WTC11 (cell line): ENCODE data around the gene AIP. TPM values are rescaled to one million over a fixed set of nuclear protein-coding genes. Genes with fewer than 3 reads are reported as not detected.

ENCODE experiments used
- ATAC-seq: fragments of 200-7000 bp; cut with Tn5 transposase; 2 replicates; pipeline ENCODE4 v1.10.0; 2021; ENCODE audit warnings: mild to moderate bottlenecking, moderate library complexity
- CTCF ChIA-PET: fragments of 300-600 bp; sonication (Branson Sonifier 250); formaldehyde crosslinking; loops from one replicate; lab custom pipeline; 2021; ENCODE audit warnings: antibody characterized with exemption; lab: Charles Lee
- POLR2A ChIA-PET: fragments of 350-600 bp; sonication (Branson Sonifier 250); formaldehyde crosslinking; loops from one replicate; lab custom pipeline; 2021; ENCODE audit warnings: antibody characterized with exemption; lab: Charles Lee
- DNase-seq: peaks from one replicate; pipeline ENCODE4 v3.0.0; 2021; ENCODE audit warnings: low spot score
- H3K27ac Mint-ChIP-seq: 2 replicates; pipeline ENCODE4 v1.8.0; 2021; ENCODE audit warnings: mixed read lengths
- H3K27me3 Mint-ChIP-seq: 2 replicates; pipeline ENCODE4 v1.8.0; 2021; ENCODE audit warnings: low read depth, mild to moderate bottlenecking, moderate library complexity, mixed read lengths
- H3K36me3 Mint-ChIP-seq: 2 replicates; pipeline ENCODE4 v1.8.0; 2021; ENCODE audit warnings: mixed read lengths
- H3K4me1 Mint-ChIP-seq: 2 replicates; pipeline ENCODE4 v1.8.0; 2022; ENCODE audit warnings: mixed read lengths
- H3K4me3 Mint-ChIP-seq: 2 replicates; pipeline ENCODE4 v1.8.0; 2021; ENCODE audit warnings: mild to moderate bottlenecking, moderate library complexity, mixed read lengths
- H3K9me3 Mint-ChIP-seq: 2 replicates; pipeline ENCODE4 v1.8.0; 2021; ENCODE audit warnings: mixed read lengths
- EMX1 ChIP-seq: fragments of 250-450 bp; sonication (Bioruptor Pico); IDR thresholded peaks from 2 replicates; pipeline ENCODE4 v1.8.0; 2021; ENCODE audit warnings: mild to moderate bottlenecking
- FOXP4 ChIP-seq: sonication (generic); formaldehyde crosslinking; IDR thresholded peaks from 2 replicates; pipeline ENCODE4 v1.8.0; 2022; ENCODE audit warnings: mild to moderate bottlenecking, missing genetic modification reagents
- IRF2 ChIP-seq: sonication (generic); formaldehyde crosslinking; IDR thresholded peaks from 2 replicates; pipeline ENCODE4 v1.8.0; 2022; ENCODE audit warnings: low read depth, missing genetic modification reagents, borderline replicate concordance
- KAT7 ChIP-seq: sonication (generic); formaldehyde crosslinking; IDR thresholded peaks from 2 replicates; pipeline ENCODE4 v1.8.1; 2023; ENCODE audit warnings: missing genetic modification reagents, mild to moderate bottlenecking, borderline replicate concordance
- MXD4 ChIP-seq: fragments of 250-450 bp; sonication (Bioruptor Pico); IDR thresholded peaks from 2 replicates; pipeline ENCODE4 v1.8.0; 2021; ENCODE audit warnings: mild to moderate bottlenecking, moderate library complexity, borderline replicate concordance
- RORB ChIP-seq: fragments of 250-450 bp; sonication (Bioruptor Pico); IDR thresholded peaks from 2 replicates; pipeline ENCODE4 v1.9.0; 2021; ENCODE audit warnings: mild to moderate bottlenecking
- TCF7 ChIP-seq: sonication (generic); formaldehyde crosslinking; IDR thresholded peaks from 2 replicates; pipeline ENCODE4 v1.8.0; 2022; ENCODE audit warnings: mild to moderate bottlenecking, low read depth, missing genetic modification reagents, moderate library complexity
- TEAD4 ChIP-seq: sonication (generic); formaldehyde crosslinking; IDR thresholded peaks from 2 replicates; pipeline ENCODE4 v1.8.0; 2022; ENCODE audit warnings: mild to moderate bottlenecking, missing genetic modification reagents
- ZNF671 ChIP-seq: fragments of 250-450 bp; sonication (Bioruptor Pico); IDR thresholded peaks from 2 replicates; pipeline ENCODE4 v1.8.0; 2021; ENCODE audit warnings: mild to moderate bottlenecking
- total RNA-seq: library from RNA; stranded (reverse); gene quantifications from 3 replicates; pipeline ENCODE4 v1.2.3, GENCODE V29; 2021
- TF ChIP-seq, protein P1 (sequence below): sonication (generic); formaldehyde crosslinking; IDR thresholded peaks from 2 replicates; pipeline ENCODE4 v1.8.0; 2022; ENCODE audit warnings: missing genetic modification reagents
- TF ChIP-seq, protein P2 (sequence below): sonication (generic); formaldehyde crosslinking; IDR thresholded peaks from 2 replicates; pipeline ENCODE4 v1.8.1; 2022; ENCODE audit warnings: missing genetic modification reagents, borderline replicate concordance
- TF ChIP-seq, protein P3 (sequence below): fragments of 250-450 bp; sonication (Bioruptor Pico); conservative IDR thresholded peaks from 2 replicates; pipeline ENCODE4 v1.9.0; 2021; ENCODE audit warnings: mild to moderate bottlenecking
- TF ChIP-seq, protein P4 (sequence below): fragments of 250-450 bp; sonication (Bioruptor Pico); IDR thresholded peaks from 2 replicates; pipeline ENCODE4 v1.9.0; 2021; ENCODE audit warnings: mild to moderate bottlenecking, borderline replicate concordance
- TF ChIP-seq, protein P5 (sequence below): sonication (generic); formaldehyde crosslinking; IDR thresholded peaks from 2 replicates; pipeline ENCODE4 v1.8.1; 2022; ENCODE audit warnings: mild to moderate bottlenecking, moderate library complexity, missing genetic modification reagents

AIP gene
- total RNA-seq, 1 experiment from 2014 or later = 32.8 TPM

DNA sequence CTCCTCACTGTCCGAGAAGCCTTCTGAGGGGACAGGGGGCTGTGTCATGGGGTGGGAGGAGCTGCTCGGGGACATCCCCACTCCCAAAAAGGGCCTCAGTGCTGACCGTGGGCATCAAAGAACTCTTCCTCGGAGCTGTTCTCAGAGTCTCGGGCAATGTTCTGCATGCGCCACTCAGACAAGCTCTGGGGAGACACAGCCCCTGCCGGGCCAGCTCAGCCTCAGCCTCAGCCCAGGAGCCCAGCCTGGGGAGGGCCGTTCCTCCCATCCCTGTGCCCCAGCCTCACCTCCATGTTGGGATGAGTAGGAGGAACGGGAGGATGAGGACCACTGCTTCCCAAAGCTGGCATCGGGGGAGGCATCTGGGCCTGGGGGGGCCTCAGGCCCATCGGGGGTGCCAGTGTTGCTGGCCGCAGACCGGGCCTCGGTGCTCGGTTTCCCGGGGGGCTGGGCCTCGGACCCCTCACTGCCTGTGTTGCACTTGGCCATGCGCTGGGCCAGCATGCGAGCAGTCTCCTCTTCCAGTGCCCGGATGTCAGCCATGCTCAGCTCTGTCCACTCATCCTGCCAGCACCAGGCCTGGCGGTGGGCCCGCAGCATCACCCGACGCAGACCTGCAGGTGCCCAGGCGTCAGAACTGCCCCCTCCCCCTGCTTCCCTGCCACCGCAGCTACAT, 17.1 kb downstream of the AIP start (continued):
- TF ChIP-seq FOXP4 (CRISPR knock-in tag) (no peak), EMX1 (CRISPR knock-in tag) (no peak), RORB (CRISPR knock-in tag) (no peak)
- TF ChIP-seq, protein P1, sequence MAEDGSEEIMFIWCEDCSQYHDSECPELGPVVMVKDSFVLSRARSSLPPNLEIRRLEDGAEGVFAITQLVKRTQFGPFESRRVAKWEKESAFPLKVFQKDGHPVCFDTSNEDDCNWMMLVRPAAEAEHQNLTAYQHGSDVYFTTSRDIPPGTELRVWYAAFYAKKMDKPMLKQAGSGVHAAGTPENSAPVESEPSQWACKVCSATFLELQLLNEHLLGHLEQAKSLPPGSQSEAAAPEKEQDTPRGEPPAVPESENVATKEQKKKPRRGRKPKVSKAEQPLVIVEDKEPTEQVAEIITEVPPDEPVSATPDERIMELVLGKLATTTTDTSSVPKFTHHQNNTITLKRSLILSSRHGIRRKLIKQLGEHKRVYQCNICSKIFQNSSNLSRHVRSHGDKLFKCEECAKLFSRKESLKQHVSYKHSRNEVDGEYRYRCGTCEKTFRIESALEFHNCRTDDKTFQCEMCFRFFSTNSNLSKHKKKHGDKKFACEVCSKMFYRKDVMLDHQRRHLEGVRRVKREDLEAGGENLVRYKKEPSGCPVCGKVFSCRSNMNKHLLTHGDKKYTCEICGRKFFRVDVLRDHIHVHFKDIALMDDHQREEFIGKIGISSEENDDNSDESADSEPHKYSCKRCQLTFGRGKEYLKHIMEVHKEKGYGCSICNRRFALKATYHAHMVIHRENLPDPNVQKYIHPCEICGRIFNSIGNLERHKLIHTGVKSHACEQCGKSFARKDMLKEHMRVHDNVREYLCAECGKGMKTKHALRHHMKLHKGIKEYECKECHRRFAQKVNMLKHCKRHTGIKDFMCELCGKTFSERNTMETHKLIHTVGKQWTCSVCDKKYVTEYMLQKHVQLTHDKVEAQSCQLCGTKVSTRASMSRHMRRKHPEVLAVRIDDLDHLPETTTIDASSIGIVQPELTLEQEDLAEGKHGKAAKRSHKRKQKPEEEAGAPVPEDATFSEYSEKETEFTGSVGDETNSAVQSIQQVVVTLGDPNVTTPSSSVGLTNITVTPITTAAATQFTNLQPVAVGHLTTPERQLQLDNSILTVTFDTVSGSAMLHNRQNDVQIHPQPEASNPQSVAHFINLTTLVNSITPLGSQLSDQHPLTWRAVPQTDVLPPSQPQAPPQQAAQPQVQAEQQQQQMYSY = no peak

DNA sequence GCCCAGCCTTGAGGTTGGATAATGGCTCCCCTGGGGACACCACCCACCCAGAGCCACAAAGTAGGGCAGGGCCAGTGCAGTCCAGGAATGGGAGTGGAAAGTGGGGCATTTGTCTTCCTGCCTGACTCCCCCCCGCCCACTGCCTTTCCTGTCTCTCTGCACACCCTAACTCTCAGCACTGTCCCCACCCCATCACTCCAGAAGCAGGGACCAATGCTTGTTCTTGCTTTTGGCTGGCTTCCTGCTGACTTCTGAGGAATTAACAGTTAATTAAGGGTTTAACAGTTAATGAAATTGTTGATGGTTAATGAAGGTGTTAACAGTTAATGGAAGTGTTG, 17.6 kb downstream of the AIP start:
- CTCF ChIA-PET = no interaction called here
- no peak overlapping the region for H3K4me3 Mint-ChIP-seq
- TF ChIP-seq KAT7 (CRISPR knock-in tag) (no peak), IRF2 (CRISPR knock-in tag) (no peak), MXD4 (CRISPR knock-in tag) (no peak), TCF7 (CRISPR knock-in tag) (no peak), TEAD4 (no peak), ZNF671 (CRISPR knock-in tag) (no peak)
- TF ChIP-seq, protein P2, sequence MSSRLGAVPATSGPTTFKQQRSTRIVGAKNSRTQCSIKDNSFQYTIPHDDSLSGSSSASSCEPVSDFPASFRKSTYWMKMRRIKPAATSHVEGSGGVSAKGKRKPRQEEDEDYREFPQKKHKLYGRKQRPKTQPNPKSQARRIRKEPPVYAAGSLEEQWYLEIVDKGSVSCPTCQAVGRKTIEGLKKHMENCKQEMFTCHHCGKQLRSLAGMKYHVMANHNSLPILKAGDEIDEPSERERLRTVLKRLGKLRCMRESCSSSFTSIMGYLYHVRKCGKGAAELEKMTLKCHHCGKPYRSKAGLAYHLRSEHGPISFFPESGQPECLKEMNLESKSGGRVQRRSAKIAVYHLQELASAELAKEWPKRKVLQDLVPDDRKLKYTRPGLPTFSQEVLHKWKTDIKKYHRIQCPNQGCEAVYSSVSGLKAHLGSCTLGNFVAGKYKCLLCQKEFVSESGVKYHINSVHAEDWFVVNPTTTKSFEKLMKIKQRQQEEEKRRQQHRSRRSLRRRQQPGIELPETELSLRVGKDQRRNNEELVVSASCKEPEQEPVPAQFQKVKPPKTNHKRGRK = no peak
- TF ChIP-seq, protein P3, sequence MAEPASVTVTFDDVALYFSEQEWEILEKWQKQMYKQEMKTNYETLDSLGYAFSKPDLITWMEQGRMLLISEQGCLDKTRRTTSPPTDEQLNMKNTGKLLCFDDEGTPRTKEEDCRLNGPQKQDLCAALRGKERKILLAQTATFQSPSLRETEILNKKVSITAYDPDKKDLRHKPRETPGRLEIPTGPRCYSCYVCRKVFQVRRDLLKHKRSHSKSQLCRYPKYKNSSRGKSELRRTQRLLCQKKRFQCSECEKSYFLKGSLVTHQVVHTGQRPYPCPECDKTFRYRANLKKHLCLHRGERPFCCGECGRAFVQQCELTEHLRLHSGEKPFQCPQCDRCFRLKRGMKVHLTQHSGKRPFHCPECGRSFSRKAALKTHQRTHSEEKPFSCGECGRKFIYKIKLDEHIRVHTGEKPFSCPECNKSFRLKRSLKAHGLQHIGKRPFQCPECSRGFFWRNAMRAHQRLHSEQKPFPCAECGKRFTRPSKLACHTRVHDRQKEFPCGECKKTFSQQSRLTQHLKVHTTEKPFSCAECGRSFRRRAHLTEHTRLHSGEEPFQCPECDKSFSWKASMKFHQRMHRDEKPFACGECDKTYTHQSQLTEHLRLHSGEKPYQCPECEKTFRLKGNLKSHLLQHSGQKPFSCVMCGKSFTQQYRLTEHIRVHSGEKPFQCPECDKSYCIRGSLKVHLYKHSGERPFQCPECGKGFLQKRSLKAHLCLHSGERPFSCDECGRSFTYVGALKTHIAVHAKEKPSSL (CRISPR knock-in tag) = no peak
- TF ChIP-seq, protein P4, sequence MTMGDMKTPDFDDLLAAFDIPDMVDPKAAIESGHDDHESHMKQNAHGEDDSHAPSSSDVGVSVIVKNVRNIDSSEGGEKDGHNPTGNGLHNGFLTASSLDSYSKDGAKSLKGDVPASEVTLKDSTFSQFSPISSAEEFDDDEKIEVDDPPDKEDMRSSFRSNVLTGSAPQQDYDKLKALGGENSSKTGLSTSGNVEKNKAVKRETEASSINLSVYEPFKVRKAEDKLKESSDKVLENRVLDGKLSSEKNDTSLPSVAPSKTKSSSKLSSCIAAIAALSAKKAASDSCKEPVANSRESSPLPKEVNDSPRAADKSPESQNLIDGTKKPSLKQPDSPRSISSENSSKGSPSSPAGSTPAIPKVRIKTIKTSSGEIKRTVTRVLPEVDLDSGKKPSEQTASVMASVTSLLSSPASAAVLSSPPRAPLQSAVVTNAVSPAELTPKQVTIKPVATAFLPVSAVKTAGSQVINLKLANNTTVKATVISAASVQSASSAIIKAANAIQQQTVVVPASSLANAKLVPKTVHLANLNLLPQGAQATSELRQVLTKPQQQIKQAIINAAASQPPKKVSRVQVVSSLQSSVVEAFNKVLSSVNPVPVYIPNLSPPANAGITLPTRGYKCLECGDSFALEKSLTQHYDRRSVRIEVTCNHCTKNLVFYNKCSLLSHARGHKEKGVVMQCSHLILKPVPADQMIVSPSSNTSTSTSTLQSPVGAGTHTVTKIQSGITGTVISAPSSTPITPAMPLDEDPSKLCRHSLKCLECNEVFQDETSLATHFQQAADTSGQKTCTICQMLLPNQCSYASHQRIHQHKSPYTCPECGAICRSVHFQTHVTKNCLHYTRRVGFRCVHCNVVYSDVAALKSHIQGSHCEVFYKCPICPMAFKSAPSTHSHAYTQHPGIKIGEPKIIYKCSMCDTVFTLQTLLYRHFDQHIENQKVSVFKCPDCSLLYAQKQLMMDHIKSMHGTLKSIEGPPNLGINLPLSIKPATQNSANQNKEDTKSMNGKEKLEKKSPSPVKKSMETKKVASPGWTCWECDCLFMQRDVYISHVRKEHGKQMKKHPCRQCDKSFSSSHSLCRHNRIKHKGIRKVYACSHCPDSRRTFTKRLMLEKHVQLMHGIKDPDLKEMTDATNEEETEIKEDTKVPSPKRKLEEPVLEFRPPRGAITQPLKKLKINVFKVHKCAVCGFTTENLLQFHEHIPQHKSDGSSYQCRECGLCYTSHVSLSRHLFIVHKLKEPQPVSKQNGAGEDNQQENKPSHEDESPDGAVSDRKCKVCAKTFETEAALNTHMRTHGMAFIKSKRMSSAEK (CRISPR knock-in tag) = no peak
- TF ChIP-seq, protein P5, sequence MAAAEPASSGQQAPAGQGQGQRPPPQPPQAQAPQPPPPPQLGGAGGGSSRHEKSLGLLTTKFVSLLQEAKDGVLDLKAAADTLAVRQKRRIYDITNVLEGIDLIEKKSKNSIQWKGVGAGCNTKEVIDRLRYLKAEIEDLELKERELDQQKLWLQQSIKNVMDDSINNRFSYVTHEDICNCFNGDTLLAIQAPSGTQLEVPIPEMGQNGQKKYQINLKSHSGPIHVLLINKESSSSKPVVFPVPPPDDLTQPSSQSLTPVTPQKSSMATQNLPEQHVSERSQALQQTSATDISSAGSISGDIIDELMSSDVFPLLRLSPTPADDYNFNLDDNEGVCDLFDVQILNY = no peak
- H3K27me3 Mint-ChIP-seq = peaks cover 12% of the 10 kb centered on the region
- DNase-seq (no peak), ATAC-seq (no peak)
- no peaks in the 10 kb centered on the region for H3K9me3 Mint-ChIP-seq
- H3K4me1 Mint-ChIP-seq = peaks cover 5% of the 10 kb centered on the region
- POLR2A ChIA-PET = no interaction called here
- no peaks in the 10 kb centered on the region for H3K36me3 Mint-ChIP-seq
- H3K27ac Mint-ChIP-seq = no peak overlapping the region
